Stimulated activated CD4-positive, alpha-beta T cell treated with anti-CD3 and anti-CD28 coated beads, Interleukin-15, amount 100 ng/mL, for 1 hour (primary cell): Measurements from ENCODE around the gene AXIN1.
"Not testable (repeated sequence)": the region's sequence is repeated elsewhere in the genome, so short reads cannot be mapped to it uniquely, and the experiment has no call there.

ENCODE experiments used
- DNase-seq, 2 donors: peaks; one replicate each; pipeline ENCODE4 v3.0.0-alpha.2; 2020; ENCODE audit warnings: low read depth in 1 of 2, low spot score in 1 of 2

AXIN1 gene

GRCh38 chr16:267562-267961, 85.0 kb downstream of the AXIN1 start:
- not testable (repeated sequence) for DNase-seq

GRCh38 chr16:266258-267164, 86.0 kb downstream of the AXIN1 start:
- no peak for DNase-seq

GRCh38 chr16:265711-266110, 86.8 kb downstream of the AXIN1 start:
- no peak for DNase-seq

- DNase-seq: no peak
These were observed 87.5 kb downstream of the AXIN1 start for GRCh38 chr16:265002-265529.

- DNase-seq: no peak
These were observed 88.0 kb downstream of the AXIN1 start for GRCh38 chr16:264440-264951.

- no peak for DNase-seq
These were observed 88.6 kb downstream of the AXIN1 start for GRCh38 chr16:263944-264343.

GRCh38 chr16:263182-263774, 89.2 kb downstream of the AXIN1 start:
- DNase-seq: no peak

- DNase-seq: no peak
These were observed 90.3 kb downstream of the AXIN1 start for GRCh38 chr16:262121-262745.

GRCh38 chr16:261031-261691, 91.4 kb downstream of the AXIN1 start:
- DNase-seq: no peak

- no peak for DNase-seq
These were observed 92.2 kb downstream of the AXIN1 start for GRCh38 chr16:260326-260725.

- no peak for DNase-seq
These were observed 92.7 kb downstream of the AXIN1 start for GRCh38 chr16:259814-260253.

GRCh38 chr16:259226-259625, 93.3 kb downstream of the AXIN1 start:
- DNase-seq: no peak

GRCh38 chr16:258091-258490, 94.4 kb downstream of the AXIN1 start:
- not testable (repeated sequence) for DNase-seq

- no peak for DNase-seq
These were observed 97.3 kb downstream of the AXIN1 start for GRCh38 chr16:255183-255582.

- DNase-seq: no peak
These were observed 98.1 kb downstream of the AXIN1 start for GRCh38 chr16:254461-254860.

GRCh38 chr16:253833-254232, 98.7 kb downstream of the AXIN1 start:
- no peak for DNase-seq

- DNase-seq: no peak
These were observed 99.9 kb downstream of the AXIN1 start for GRCh38 chr16:252366-253337.

- no peak for DNase-seq
These were observed 103.1 kb downstream of the AXIN1 start for GRCh38 chr16:249431-249830.

GRCh38 chr16:247027-247426, 105.5 kb downstream of the AXIN1 start:
- DNase-seq: no peak

GRCh38 chr16:245105-245504, 107.4 kb downstream of the AXIN1 start:
- DNase-seq: no peak
